SK-N-MC (cell line): ENCODE measurements around the gene CAST.
A peak's percentile ranks its signal among the peaks of the same experiment; 100 is the strongest.

Experiments
- DNase-seq: peaks from one replicate; pipeline ENCODE4 v3.0.0-alpha.2; 2011; ENCODE audit warnings: low read depth, low spot score
- H3K27ac ChIP-seq: fragments of 200-600 bp; sonication (generic); 2 replicates; pipeline ENCODE4 v1.5.1; 2016; ENCODE audit warnings: mixed run types
- H3K36me3 ChIP-seq: fragments of 200-600 bp; sonication (generic); 2 replicates; pipeline ENCODE4 v1.6.1; 2017; ENCODE audit warnings: antibody characterized with exemption, low read length, mixed read lengths; ENCODE audit not compliant: insufficient read depth
- H3K4me3 ChIP-seq: fragments of 200-600 bp; sonication (generic); 2 replicates; pipeline ENCODE4 v1.5.1; 2016
- H3K9ac ChIP-seq: fragments of 200-600 bp; sonication (generic); 2 replicates; pipeline ENCODE4 v1.8.0; 2017; ENCODE audit warnings: mixed run types, mixed read lengths; ENCODE audit not compliant: insufficient read length
- H3K9me3 ChIP-seq: fragments of 200-600 bp; sonication (generic); 2 replicates; pipeline ENCODE4 v1.6.1; 2017; ENCODE audit warnings: low read depth, mild to moderate bottlenecking, antibody characterized with exemption, low read length, moderate library complexity, mixed read lengths
- EZH2 ChIP-seq: fragments of 200-600 bp; sonication (generic); IDR thresholded peaks from one replicate; pipeline ENCODE4 v1.6.1; 2017; ENCODE audit warnings: antibody characterized with exemption
- FOXP2 ChIP-seq: optimal IDR thresholded peaks from 2 replicates; pipeline ENCODE3; 2011; ENCODE audit warnings: mild to moderate bottlenecking, moderate library complexity; ENCODE audit not compliant: insufficient read depth; ENCODE audit errors: extremely low read length, control extremely low read depth
- POLR2AphosphoS5 ChIP-seq: IDR thresholded peaks from 2 replicates; pipeline ENCODE4 v1.6.1; 2012; ENCODE audit warnings: mild to moderate bottlenecking, low read depth, low read length, borderline replicate concordance

Gene CAST

GRCh38 chr5:96758621-96759020 lies 96.4 kb downstream of the CAST start:
- H3K9ac ChIP-seq = no peak overlapping the region
- TF ChIP-seq EZH2 (no peak), FOXP2 (no peak), POLR2AphosphoS5 (no peak)
- H3K36me3 ChIP-seq = no peaks in the 10 kb centered on the region
- no peak overlapping the region for H3K27ac ChIP-seq
- no peak for DNase-seq
- H3K9me3 ChIP-seq = no peaks in the 10 kb centered on the region
- H3K4me3 ChIP-seq = no peak overlapping the region

GRCh38 chr5:96761618-96762017 lies 99.4 kb downstream of the CAST start:
- no peak overlapping the region for H3K9ac ChIP-seq
- TF ChIP-seq POLR2AphosphoS5 (no peak), FOXP2 (no peak), EZH2 (no peak)
- H3K36me3 ChIP-seq = peaks cover 6% of the 10 kb centered on the region; the same call in 1 of the 2 replicates
- no peak for DNase-seq
- H3K27ac ChIP-seq = no peak overlapping the region
- H3K9me3 ChIP-seq = no peaks in the 10 kb centered on the region
- peak overlapping the region; percentile 32; the same call in 1 of the 2 replicates for H3K4me3 ChIP-seq

GRCh38 chr5:96763026-96763425 lies 100.8 kb downstream of the CAST start:
- Histone ChIP-seq H3K36me3 (peaks cover 6% of the 10 kb centered on the region; the same call in 1 of the 2 replicates), H3K9ac (no peak overlapping the region), H3K4me3 (no peak overlapping the region), H3K27ac (no peak overlapping the region), H3K9me3 (no peaks in the 10 kb centered on the region)
- DNase-seq = no peak
- no peak for TF ChIP-seq FOXP2
- no peak for TF ChIP-seq POLR2AphosphoS5
- no peak for TF ChIP-seq EZH2

- no peak overlapping the region for H3K9ac ChIP-seq
- no peak overlapping the region for H3K27ac ChIP-seq
- DNase-seq = no peak
- no peak for TF ChIP-seq FOXP2
- no peak for TF ChIP-seq POLR2AphosphoS5
- no peak for TF ChIP-seq EZH2
- H3K9me3 ChIP-seq = no peaks in the 10 kb centered on the region
- H3K36me3 ChIP-seq = peaks cover 11% of the 10 kb centered on the region; the same call in 1 of the 2 replicates
- H3K4me3 ChIP-seq = no peak overlapping the region
These were observed 102.9 kb downstream of the CAST start for GRCh38 chr5:96765043-96765442.

GRCh38 chr5:96768708-96769251 lies 106.6 kb downstream of the CAST start:
- no peak for TF ChIP-seq POLR2AphosphoS5
- TF ChIP-seq EZH2 = no peak
- no peak for TF ChIP-seq FOXP2
- Histone ChIP-seq H3K9me3 (no peaks in the 10 kb centered on the region), H3K27ac (no peak overlapping the region), H3K4me3 (no peak overlapping the region), H3K9ac (no peak overlapping the region), H3K36me3 (peaks cover 11% of the 10 kb centered on the region; the same call in 1 of the 2 replicates)
- no peak for DNase-seq

GRCh38 chr5:96771395-96771794 lies 109.2 kb downstream of the CAST start:
- H3K4me3 ChIP-seq = no peak overlapping the region
- no peak overlapping the region for H3K9ac ChIP-seq
- H3K27ac ChIP-seq = no peak overlapping the region
- DNase-seq = no peak
- no peaks in the 10 kb centered on the region for H3K9me3 ChIP-seq
- H3K36me3 ChIP-seq = peaks cover 5% of the 10 kb centered on the region; the same call in 1 of the 2 replicates
- no peak for TF ChIP-seq FOXP2

GRCh38 chr5:96772111-96772510 lies 109.9 kb downstream of the CAST start:
- Histone ChIP-seq H3K36me3 (peaks cover 5% of the 10 kb centered on the region; the same call in 1 of the 2 replicates), H3K9ac (no peak overlapping the region), H3K27ac (no peak overlapping the region), H3K4me3 (no peak overlapping the region), H3K9me3 (no peaks in the 10 kb centered on the region)
- no peak for TF ChIP-seq FOXP2
- TF ChIP-seq POLR2AphosphoS5 = no peak
- no peak for TF ChIP-seq EZH2
- DNase-seq = no peak

- TF ChIP-seq EZH2 = no peak
- no peak for DNase-seq
- H3K27ac ChIP-seq = no peak overlapping the region
- H3K9me3 ChIP-seq = no peaks in the 10 kb centered on the region
- H3K9ac ChIP-seq = no peak overlapping the region
- peaks cover 5% of the 10 kb centered on the region; the same call in 1 of the 2 replicates for H3K36me3 ChIP-seq
- no peak overlapping the region for H3K4me3 ChIP-seq
These were observed 110.4 kb downstream of the CAST start for GRCh38 chr5:96772542-96772941.

GRCh38 chr5:96775050-96775449 lies 112.9 kb downstream of the CAST start:
- no peak overlapping the region for H3K4me3 ChIP-seq
- no peaks in the 10 kb centered on the region for H3K9me3 ChIP-seq
- no peaks in the 10 kb centered on the region; the same call in 1 of the 2 replicates for H3K36me3 ChIP-seq
- no peak for DNase-seq
- no peak overlapping the region for H3K9ac ChIP-seq
- TF ChIP-seq EZH2 (no peak), FOXP2 (no peak), POLR2AphosphoS5 (no peak)
- no peak overlapping the region for H3K27ac ChIP-seq
